GM18909 (cell line): Measurements from ENCODE around the gene TRMT6.

Source experiments
- ATAC-seq: cut with Tn5 transposase; IDR thresholded peaks from one replicate; pipeline ENCODE4 v1.9.1; 2021; ENCODE audit warnings: mild to moderate bottlenecking; ENCODE audit not compliant: unreplicated experiment, poor library complexity

TRMT6 gene

GRCh38 chr20:5950271-5951031, at the start of gene TRMT6, which contains the start of gene MCM8:
TSS of gene TRMT6 (minus strand) at chr20:5950533. CDS start at chr20:5950405, 128 bp downstream.
TSS of gene MCM8 (plus strand) at chr20:5950652. CDS start at chr20:5952016, 1,364 bp downstream.
- peak; percentile 98 for ATAC-seq

DNA sequence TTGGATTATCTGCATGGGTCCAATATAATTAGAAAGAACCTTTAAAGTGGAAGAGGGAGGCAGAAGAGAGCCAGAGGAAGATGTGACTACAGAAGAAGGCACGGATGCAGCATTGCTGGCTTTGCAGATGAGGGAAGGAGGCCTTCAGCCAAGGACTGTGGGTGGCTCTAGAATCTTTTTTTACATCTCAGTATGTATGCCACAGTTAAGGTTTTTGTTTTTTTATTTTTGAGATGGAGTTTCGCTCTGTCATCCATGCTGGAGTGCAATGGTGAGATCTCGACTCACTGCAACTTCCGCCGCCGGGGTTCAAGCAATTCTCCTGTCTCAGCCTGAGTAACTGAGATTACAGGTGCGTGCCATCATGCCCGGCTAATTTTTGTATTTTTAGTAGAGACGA, 49.5 kb upstream of the TRMT6 start:
- no peak for ATAC-seq

DNA sequence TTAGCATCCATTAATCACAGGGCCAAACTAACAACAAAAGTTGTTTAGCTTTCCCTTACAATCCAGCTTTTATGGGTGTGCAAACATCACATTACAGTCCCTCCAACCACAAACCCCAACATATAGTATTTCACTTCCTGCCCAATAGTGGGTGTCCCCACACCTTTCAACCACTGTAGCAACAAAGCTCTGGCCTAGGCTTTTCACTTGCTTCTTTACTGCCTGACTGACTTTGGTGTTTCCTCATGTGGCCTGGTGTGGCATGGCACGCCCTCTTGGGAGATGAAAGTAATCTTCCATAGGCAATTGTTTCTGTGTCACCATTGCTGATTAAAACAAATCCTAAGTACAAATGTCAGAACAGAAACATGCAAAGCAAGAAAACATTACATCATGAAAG, 46.4 kb upstream of the TRMT6 start:
- peak; percentile 95 for ATAC-seq

DNA sequence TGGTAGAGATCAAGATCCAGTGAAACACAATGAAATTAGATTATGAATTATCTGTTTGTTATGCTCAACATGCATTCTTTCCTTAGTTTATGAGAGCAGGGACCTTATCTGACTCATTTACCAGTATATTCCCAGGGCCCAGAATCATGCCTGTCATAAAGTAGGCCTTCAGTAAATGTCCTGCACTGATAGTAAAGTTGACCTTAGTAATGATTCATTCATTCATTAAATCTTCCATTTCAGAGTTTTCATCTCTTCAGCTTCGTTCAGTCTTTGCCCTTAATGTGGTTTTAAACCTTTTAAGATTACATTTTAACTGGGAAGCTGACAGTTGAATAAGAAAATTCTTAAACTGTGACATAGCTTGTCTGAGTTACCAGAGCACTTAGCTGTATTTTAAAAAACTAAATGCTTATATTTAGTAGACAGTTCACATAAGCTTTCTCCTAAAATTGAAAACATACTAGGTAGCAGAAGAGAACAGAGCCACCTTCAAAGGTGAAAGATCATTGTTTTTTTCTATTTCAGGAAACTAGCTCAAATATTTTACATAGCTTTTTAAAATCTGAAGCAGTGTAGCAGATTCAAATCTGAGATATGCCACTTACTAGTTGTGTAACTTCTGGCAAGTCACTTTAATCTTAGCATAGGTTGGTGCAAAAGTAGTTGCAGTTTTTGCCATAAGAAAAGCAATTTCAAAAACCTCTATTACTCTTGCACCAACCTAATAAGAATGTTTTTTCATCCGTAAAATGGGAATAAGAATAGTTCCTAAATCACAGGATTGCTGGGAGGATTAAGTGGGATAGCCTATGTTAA, 41.5 kb upstream of the TRMT6 start:
- ATAC-seq = no peak

GRCh38 chr20:5990946-5991345, 40.6 kb upstream of the TRMT6 start:
- ATAC-seq = no peak

DNA sequence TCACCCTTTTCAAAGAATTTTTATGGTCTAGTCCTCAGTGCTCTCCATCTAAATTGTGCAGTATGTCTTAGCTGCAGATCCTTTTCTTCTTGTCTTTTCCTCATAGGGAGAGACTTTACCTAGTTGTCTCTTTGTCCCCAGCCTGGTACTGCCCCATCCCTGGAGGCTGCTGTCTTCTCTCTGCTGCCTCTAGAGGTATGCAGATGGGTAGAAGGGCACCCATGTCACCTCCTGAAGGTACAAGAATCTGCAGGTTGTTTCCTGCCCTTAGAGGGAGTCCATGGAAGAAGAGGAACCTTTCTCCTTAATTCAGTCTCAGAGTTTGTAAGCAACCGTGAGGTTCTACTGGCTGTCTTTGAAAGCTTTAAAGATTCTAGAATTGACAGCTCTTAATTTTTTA, 39.2 kb upstream of the TRMT6 start:
- no peak for ATAC-seq

DNA sequence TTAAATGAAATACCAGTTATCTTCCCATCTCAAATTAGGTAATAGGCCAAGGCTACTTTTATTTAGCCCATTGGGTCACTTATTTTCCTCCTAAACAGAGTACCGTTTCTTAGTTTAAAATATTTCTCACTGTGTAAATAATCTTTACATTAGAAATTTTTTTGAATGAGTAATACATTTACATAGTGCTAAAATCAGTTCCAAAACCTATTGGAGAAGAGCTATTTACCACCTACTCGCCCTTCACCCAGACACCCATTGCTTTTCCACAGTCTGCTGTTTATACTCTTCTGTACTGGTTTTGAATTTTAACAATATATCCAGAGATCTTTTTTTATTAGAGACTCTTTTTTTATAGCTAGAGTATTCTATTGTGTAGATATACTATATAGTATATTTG, 37.0 kb upstream of the TRMT6 start:
- ATAC-seq = no peak

- no peak for ATAC-seq
These were observed 30.6 kb upstream of the TRMT6 start for GRCh38 chr20:5980720-5981538.

GRCh38 chr20:5979801-5980200, 29.5 kb upstream of the TRMT6 start:
- no peak for ATAC-seq

DNA sequence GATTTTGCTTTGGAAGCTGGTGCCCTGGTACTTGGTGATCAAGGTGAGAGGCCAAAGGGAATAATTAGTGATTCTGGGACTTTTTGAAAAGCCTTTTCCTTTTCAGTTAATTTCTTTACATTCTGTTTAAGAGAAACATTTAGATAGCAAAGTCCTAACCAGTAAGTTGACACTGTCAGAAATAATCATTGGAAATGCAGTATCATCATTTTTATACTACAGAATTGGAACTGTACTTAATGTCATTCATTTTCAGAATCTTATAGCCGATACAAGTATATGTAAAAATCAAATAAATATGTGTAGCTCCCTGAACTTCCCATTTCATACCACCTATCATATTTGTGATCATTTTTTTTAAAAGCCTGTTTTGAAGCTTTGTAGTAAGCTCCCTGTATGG, 27.6 kb upstream of the TRMT6 start:
- no peak for ATAC-seq

DNA sequence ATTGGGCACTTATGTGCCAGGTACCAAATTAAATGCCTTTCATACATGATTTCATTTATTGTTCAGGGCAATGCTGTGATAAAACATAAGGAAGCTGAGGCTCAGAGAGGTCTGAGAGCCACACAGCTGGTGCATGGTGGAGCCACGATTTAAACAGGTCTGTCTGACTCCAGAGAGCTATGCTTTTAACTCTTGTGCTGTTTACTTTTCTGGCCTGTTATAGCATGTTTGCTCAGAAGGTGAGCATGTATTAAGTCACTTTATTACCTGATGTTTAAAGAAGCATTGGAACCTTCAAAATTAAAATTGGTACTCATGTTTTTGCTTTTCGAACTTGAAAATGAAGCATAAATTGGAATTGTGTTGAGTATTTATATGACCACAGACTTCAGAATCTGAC, 26.9 kb upstream of the TRMT6 start:
- no peak for ATAC-seq

- no peak for ATAC-seq
These were observed 25.4 kb upstream of the TRMT6 start for GRCh38 chr20:5975778-5976177.

GRCh38 chr20:5974531-5974930, 24.2 kb upstream of the TRMT6 start:
- no peak for ATAC-seq

GRCh38 chr20:5973971-5974370, 23.6 kb upstream of the TRMT6 start:
- no peak for ATAC-seq

DNA sequence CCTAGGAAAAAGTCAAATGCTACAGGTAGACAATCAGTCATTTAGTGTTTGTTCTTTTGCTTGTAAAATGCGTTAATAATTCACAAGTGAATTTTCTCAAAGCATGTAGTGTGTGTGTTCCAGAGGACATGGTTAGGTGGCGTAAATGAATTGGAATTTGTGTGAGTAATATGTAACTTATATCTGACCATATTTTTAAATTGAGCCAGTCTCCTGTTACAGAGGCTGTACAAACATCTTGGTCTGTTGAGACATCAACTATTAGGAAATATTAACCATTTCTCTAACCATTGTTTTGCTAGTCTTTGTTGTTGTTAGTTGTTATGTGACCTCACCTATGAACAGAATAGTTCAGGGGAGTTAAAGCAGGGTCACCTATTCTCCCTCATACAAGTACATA, 22.8 kb upstream of the TRMT6 start:
- ATAC-seq = no peak

DNA sequence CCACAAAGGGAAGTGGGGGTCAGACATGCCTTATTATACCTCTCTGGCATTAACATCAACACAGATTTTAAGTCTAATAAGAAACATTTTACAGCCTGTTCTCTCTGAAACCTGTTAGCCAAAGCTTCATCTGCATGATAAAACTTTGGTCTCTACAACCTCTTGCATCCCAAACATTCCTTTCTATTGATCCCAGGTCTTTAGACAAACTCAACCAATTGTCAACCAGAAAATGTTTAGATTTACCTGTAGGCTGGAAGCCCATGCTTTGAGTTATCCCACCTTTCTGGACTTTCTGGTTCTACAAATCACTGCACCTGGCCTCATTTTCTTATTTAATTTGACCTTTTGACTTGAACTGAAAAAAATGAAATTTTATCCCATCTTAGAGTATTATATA, 20.9 kb upstream of the TRMT6 start:
- ATAC-seq = no peak

DNA sequence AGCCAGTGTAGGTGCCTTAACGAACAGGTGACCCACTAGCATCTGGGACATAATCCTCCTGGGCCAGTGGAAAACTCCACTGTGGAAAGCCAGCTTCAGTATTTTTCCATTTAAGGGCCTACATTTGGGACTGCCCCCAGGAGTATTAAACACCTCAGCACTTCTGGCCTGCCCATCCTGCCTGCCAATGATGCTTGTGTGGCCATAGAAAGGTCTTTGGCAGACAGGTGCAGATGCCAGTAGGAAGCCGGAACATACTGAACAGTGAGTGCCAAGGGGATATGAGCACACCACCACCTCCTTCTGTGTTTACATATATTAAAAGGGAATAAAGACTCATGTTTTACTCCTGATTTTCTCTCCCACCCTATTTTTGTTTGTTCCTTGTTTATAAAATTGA, 20.0 kb upstream of the TRMT6 start:
- no peak for ATAC-seq

GRCh38 chr20:5969940-5970339, 19.6 kb upstream of the TRMT6 start:
- ATAC-seq = no peak

DNA sequence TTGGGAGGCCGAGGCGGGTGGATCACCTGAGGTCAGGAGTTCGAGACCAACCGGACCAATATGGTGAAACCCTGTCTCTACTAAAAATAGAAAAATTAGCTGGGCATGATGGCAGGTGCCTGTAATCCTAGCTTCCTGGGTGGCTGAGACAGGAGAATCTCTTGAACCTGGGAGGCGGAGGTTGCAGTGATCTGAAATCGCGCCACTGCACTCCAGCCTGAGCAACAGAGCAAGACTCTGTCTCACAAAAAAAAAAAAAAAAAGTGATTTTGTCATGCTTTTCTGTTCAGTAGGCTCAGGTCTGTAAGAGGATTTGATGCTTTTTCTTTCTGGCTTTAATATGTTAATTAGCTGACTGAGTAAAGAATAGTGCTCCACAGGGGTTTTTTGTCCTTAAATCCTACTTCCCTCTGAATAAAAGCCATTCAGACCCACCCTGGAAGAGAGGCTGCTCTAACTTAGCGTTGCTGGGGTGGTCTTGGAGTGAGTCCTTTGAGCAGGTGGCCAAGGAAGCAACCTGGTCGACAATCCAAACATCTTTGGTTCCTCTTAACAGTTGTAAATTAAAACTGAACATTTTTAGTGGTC, 19.1 kb upstream of the TRMT6 start:
- ATAC-seq = no peak

DNA sequence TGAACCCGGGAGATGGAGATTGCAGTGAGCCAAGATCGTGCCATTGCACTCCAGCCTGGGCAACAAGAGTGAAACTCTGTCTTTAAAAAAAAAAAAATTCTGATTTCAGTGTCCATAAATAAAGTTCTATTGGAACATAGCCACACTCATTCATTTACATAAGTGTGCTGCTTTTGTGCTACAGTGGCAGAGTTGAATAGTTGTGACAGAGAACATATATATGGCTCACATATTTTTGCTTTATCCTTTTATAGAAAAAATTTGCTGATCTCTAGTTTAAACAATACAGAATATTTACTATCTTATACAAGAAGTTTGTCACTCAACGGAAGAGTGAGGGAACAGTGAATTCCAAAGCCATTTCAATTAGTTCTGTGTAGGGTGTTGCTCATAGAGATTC, 18.1 kb upstream of the TRMT6 start:
- no peak for ATAC-seq
